UCSD-AML1 (cell line): ENCODE measurements around the gene FAM229B.
"Not testable (repeated sequence)": the region's sequence is repeated elsewhere in the genome, so short reads cannot be mapped to it uniquely, and the experiment has no call there.

Experiments
- DNase-seq: peaks from one replicate; lab custom pipeline; 2025; ENCODE audit not compliant: unreplicated experiment; lab: John Stamatoyannopoulos, UW

FAM229B gene, protein sequence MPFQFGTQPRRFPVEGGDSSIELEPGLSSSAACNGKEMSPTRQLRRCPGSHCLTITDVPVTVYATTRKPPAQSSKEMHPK

DNA sequence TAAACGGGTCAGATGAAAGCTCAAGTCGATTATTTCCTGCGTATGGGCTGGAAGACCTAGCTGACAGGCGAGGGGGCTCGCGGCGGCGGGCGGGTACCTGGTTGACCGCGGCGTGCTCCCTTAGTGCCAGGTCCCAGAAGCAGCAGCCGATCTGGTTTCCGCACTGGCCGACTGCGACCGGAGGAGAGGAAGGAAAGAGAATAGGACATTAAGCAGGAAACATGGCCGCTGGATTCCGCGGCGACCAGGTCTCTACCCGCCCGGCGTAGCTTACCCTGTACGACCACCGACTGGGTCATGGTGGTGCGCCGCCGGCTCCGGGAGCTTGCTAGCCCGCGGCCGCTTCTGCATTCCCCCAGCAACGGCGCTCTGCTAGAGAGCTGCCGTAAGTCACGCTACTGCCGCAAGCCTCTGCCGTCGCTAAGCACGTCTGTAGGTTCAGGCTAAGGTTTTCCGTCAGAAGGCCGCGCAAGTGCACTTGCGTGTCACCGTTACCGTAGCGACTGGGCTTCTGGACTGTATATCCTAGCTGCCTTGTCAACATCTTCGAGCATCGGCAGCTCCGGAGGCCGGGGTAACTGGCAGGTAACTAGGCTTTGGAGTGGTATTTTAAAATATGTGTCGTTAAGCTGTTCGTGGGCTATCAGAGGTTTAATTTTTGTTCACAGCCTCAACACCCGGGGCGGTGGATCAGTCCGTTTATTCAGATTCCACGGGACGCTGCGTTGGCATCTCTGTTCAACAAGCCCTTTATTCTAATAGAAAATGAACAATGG, at the start of gene FAM229B, which contains the start of gene TUBE1:
Gene FAM229B (plus strand): TSS at position 456 of the 776 bp plus-strand sequence. CDS start 11,693 bp downstream, outside the sequence.
Gene TUBE1 (minus strand): TSS at position 347 of the 776 bp plus-strand sequence. CDS start 48 bp downstream, at position 299.
- DNase-seq = peak; percentile 88

DNA sequence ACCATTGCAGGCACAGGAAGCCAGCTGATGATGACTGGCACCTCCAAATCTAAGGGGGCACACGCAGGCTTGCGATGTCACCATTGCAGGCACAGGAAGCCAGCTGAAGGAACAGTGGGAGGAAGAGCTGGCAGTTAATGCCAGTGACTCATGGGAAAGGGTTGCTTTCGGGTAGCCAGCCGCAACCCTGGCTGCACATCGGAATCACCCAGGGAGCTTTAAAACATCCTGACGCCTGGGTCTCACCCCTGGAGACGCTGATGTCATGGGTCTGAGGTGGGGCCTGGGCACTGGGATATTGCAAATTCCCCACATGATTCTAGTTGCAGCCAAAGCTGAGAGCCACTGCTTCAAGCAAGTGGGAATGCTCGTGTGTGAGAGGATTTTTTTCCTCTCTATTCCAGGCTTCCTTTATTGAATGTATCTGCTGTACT, 49.6 kb upstream of the FAM229B start:
- peak; percentile 46 for DNase-seq

DNA sequence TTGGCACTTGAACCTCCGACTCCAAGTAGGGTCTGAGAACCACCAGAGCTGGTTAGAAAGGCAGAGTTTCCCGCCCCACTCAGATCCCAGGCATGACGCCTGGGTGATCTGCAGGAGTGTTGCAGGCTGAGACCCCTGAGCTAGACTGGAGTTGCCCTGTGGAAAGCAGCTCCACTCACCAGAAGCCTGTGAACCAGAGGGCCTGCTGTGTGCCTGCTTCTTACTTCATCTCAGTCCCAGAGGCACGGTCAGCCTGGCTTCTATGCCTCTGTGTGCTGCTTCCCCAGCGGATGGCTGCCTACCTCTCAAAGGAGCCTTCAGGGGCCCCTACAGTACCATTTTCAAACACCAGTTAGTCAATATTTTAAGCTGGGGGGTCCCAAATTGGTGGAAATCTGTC, 49.1 kb upstream of the FAM229B start:
- DNase-seq = no peak

DNA sequence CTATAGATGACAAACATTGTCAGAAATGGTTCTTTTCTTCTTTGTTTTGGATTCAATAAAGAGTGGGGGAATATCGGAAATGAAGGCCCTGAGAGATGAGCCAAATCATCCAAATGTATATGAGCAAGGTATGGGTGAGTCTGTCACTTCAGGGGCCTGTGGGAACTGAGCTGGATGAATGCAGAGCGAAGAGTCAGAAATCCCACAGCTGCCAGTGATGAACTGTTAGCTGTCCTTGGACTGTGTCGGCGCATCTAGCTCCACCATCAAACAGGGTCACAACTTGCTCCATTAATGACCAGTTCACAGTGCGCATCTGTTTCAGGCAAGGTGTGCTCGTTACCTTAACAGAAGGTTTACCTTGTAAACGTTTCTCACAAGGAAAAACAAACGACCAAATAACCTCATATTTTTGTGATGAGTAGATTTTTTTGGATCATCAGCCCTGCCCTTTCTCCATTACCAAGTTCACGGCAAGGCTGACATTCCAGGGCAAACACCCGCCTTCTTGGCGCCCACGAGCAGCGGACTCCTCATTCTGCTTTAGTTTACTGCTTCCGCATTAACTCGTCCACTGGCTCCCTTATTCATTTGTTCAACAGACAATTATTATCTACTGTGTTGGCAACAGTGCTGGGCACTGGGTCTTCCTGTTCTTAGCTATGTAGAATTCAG, 48.5 kb upstream of the FAM229B start:
- DNase-seq = no peak

DNA sequence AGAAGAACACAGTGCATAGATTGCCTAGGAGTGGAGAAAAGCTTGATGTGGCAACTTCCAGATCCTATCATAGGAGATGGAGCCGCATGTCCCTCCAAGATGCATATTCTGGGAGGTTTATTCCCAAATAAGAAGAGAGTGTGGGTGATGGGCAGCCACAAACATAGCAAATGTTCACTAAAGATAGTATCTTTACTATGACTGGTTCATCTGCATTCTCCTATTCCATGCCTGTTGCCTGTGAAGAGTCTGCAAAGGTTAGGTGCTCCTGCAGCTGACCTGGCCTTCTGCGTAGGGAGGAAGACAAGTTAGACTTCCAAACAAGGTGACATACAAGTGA, 48.0 kb upstream of the FAM229B start:
- no peak for DNase-seq

DNA sequence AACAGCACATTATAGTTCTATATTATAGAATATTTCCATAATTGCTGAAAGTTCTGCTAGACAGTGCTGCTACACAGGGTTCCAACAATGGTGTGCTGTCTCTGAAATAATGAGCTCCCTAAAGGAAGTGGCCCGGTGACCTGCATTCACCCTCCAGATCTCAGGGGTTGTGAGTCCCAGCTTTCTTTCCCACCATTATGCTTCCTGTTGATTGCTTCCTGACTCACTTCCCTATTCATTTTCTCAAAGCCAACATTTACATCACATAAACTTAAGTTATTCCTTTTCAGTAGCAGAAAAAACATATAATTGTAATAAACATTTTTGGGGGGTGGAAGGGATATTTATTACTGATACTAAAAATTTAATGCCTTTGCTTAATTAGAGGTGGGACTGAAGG, 46.4 kb upstream of the FAM229B start:
- DNase-seq = peak; percentile 14

DNA sequence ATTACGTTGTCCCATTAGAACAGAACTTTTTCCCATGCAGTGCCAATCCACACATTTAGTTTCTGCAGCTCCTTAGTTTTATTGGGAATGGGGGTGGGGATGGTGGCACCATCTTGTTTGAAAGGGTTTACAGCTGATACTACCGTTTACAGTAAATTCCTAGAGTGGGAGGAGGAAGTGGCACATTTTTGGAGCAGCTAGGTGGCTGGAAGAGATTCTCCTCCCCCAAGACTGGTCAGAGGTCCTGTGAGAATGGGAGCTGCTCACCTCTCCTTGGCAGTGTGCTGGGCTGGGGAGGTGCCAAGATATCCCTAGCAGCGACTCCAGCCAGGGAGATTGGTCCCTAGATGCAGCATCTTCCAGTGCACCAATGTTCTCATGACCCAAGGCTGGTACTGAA, 45.9 kb upstream of the FAM229B start:
- DNase-seq = no peak

DNA sequence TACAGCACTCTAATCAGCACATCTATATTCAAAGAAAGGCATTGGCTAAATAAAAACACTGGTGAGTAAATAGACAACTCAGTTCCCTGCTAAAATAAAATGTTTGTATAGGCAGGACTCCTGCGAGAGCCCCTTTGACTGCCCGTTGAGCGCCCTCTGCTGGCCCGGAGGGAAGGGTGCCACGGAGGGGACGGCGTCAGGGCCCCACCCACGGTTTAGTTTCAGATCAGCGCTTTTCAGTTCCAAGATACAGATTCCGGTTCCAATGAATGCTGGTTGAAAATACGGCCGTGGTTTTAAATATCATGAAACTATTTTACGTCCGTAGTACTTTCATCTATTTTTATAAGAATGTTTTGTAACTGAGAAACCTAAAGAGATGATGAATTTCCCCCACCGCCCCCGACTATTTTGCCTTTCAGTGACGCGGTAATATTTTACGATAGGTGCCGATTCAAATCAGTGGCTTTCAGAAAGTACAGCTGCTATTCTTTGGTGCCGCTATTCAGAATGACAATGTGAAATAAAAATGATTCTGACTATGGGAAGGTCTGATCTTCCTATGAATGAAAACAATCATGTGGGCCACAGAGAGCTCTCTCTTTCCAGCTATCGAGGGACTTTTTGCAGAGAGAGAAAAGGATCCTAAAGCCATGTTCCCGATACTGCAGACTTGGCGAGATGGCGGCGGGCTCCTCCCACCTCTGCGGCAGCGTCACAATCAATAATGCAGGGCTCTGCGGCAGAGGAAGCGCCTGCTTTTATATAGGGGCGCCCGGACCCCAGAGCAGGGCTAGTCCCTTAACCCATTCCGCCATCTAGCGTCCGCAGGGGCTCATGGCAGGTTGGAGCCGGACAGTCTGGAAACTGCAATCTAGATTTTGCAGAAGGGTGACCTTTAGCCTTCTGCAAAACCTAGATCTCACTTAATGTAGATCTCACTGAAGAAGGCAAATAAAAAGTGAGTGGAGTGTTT, 44.1 kb upstream of the FAM229B start:
- peak; percentile 88 for DNase-seq

DNA sequence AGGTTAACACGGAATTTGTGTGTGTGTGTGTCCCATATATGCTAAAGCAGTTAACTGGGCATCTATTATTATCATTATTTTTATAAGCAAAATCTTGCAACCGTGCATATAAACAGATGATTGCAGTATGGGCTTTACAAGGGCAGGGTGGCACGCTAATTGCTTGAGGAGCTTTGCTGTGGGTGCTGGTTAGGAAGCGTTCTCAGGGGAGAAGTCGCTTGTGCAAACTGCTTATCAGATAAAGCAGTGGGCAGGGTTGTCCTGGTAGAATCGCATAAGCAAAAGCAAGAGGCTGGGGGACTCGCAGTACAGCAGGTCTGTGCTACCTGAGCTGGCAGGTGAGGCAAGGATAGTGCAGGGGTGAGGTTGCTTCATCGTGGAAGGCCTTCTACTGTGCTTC, 43.2 kb upstream of the FAM229B start:
- peak; percentile 10 for DNase-seq

DNA sequence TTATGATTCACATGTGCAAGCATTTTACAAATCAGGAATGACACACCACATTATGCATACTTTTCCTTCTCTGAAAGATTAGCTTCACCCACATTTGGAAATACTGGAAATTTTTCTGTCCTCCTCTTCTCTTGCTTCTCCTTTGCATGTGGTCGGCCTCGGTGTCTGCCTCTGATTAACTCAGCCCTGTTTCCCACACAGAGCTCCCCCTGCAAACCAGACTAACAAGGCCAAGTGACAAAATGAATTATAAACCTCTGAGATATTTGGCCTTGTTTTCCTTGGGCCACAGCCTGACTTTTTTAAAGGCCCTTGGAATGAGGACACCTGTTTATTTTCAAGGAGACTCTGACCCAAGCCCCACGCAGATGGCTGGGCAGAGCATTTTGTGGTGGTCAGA, 42.5 kb upstream of the FAM229B start:
- no peak for DNase-seq

DNA sequence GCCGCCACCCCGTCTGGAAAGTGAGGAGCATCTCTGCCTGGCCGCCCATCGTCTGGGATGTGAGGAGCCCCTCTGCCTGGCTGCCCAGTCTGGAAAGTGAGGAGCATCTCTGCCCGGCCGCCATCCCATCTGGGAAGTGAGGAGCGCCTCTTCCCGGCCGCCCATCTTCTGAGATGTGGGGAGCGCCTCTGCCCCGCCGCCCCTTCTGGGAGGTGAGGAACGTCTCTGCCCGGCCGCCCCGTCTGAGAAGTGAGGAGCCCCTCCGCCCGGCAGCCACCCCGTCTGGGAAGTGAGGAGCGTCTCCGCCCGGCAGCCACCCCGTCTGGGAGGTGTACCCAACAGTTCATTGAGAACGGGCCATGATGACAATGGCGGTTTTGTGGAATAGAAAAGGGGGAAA, 39.9 kb upstream of the FAM229B start:
- DNase-seq = not testable (repeated sequence)

DNA sequence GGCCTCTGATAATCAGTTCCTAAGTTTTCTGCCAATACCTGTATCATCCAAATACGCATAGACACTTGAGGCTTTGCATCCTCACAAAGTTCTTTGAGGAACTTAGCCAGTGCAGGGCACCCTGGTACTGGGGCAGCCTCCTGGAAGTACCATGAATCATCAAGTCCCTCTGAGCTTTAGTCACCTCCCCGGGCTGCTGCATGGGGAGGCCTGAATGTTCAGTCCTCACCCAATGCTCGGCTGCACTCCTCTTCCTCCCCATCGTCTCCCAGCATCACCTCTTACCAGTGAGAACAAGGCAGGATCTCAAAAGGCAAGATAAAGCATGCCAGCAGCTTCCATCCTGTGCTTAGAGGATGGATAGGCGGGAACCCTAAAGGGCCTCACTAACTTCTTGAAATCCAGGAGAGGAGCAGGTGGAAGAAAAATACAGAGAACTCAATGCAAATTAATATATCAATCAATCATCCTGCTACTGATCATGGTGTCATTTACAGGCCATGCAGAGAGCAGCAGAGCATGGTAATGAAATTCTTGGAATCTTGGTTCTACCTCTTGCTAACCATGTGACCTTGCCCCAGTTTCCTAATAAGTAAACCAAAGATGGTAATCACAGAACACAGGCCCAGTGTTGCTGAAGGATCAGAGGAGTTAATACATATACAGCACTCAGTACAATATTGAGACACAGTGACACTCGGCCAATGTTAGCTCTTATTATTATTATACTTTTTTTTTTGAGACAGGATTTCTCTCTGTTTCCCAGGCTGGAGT, 38.2 kb upstream of the FAM229B start:
- DNase-seq = no peak

DNA sequence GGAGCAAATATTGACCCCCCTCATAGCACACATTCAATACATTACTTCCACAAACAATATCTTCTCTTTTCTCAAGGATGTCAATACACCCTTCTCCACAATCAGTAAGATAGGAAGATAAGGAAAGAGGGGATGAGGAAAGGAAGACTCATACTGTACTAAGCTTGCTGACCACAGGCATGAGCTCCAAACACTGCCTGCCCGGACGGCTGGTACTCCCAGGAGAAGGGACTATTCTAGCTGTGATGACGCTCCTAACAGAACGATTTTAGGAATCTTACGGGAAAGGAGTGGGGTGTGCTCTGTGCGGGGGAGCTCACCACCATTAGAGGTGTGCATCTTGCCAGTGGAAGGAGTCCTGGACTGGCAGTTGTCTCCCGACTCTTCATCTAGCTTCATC, 37.4 kb upstream of the FAM229B start:
- DNase-seq = no peak

DNA sequence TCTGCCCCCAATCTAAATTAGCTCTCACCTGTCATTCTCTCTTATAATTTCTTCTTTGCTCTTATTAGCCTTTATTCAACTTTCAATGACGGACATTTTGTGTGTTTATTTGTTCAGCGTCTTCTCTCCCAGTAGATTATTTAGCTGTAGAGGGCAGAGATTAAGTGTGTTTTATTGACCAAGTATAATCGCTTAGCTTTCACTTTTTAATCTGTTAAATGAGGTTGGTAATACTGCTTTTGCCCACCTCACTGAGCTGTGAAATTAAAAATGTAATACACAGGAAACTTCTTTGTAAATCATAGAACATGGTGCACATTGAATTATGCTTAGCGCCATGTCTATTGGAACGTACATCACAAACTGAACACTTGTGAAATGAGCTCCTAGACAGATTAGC, 37.0 kb upstream of the FAM229B start:
- DNase-seq = no peak

DNA sequence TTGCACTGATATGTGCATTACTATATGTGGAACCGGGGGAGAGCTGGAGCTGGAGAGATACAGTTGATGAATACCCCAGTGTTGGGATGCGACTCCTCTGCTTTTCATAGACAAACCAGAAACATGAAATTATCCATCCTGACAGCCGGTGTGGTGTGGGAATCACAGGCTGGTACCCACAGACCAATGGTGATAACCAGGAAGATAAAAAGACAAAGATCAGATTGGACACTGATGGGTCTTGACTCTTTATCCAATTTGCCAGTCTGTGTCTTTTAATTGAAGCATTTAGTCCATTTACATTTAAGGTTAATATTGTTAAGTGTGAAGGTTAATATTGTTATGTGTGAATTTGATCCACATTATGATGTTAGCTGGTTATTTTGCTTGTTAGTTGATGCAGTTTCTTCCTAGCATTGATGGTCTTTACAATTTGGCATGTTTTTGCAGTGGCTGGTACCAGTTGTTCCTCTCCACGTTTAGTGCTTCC, 36.1 kb upstream of the FAM229B start:
- not testable (repeated sequence) for DNase-seq

DNA sequence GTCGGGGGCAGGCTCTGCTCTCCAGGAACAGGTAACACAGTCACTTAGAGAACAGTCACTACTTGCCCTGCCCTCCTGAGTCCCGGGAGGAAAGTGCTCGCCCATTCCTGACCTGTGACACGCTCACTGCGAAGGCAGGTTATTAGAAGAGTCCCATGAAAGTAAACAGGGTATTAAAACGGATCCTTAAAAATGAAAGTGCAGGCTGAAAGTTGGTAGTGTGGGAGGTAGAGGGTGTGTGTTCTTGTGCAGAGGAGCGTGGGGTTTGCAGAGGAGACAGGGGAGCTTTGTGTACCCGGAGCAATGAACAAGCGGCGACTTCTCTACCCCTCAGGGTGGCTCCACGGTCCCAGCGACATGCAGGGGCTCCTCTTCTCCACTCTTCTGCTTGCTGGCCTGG, 33.4 kb upstream of the FAM229B start, which contains the start of gene CCN6:
Gene CCN6 (plus strand): TSS at position 104 of the 400 bp plus-strand sequence. CDS start 254 bp downstream, at position 358.
- DNase-seq = no peak

DNA sequence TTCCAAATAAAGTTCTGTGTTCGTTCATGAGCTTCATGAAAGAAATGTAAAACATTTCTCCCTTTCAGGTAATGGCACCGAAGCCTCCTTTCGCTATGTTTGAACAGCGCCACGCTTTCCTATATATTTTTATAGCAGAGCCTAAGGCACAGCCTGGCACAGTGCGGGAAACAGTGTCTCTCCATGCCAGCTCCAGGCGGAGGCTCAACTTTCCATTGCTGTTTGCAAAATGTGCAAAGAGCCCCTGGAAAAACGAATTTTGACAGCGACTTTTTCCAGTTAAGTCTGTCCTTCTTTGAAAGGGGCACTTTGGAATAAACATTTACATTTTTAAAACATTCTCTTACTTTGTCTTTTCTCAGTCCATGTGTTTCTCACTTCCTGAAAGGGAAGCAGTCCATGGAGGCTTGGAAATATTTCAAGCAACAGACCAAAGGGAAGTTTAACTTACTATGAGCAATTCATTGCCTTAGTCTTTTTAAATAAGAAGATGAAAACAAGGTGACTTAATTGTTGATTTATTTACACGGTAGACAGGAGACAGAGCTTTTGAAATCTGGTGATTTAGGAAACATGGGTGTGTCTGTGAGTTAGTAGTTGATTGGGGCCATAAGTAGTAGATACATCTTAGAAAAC, 32.7 kb upstream of the FAM229B start:
- DNase-seq = no peak

DNA sequence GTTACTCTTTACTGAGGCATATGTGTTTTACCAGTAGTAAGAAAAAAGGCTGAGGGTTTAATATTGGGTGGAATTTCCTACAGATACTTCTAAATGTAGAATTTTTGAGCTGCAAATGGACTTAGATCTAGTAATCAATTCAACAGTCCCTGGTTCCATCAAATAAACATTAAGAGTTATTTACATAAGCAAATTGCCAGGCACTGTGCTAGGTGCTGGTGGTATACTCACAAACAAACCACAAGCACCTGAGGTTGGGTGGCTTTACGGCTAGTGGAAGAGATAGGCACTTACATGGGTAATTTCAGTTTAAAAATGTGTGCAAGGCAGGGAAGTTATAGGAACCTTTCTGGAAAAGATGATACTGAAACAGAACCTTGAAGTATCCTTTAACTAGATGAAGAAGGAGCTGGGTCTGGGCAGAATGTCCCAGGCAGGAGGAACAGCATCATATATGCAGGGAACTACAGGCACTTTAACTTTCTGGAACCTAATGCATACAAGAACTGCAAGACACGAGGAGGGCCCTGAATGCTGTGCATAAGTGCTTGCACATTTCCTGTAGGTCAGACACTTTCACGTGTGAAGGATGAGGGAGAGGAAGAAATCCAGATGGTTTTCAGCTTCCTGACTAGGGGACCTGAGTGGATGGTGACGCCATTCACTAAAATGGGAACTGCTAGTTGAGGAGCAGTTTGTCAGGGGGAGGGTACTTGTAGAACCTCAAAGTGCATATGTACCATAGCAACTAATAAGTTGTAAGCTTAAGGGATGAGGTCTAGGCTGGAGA, 29.0 kb upstream of the FAM229B start:
- no peak for DNase-seq

DNA sequence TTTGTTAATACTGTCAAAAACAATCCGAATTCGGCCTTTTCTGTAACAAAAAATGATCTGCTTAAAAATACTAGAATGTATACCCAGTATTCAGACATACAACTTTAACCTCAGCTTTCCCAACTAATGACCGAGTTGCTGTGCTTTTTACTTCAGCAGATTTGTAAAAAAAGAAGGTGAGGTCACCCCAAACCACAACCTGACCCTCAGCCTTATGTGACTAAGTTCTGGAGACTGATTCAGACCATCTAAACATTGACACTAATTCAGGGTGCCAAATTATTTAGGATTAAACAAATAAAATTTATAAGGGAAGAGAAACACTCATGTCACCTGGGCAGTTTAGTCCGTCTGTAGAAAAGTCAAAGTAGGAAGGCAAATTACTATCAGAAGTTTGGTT, 25.8 kb upstream of the FAM229B start:
- DNase-seq = no peak
